Vagina (tissue), 2 donors: ENCODE measurements around the gene MOV10L1. TPM values are rescaled to one million over a fixed set of nuclear protein-coding genes. Genes with fewer than 3 reads are reported as not detected.
"Not testable (repeated sequence)": the region's sequence is repeated elsewhere in the genome, so short reads cannot be mapped to it uniquely, and the experiment has no call there.

Experiments
- DNase-seq, 2 donors: peaks; one replicate each; pipeline ENCODE4 v3.0.0-alpha.2; 2017; ENCODE audit errors: extremely low spot score in 2 of 2
- H3K27ac ChIP-seq: fragments of 200-600 bp; sonication (generic); one replicate; pipeline ENCODE4 v1.5.1; 2019
- H3K27me3 ChIP-seq: fragments of 200-600 bp; sonication (generic); one replicate; pipeline ENCODE4 v1.5.1; 2019
- H3K36me3 ChIP-seq, 2 donors: fragments of 200-600 bp; sonication (generic); one replicate each; pipeline ENCODE4 v1.5.1; 2017 to 2019
- H3K4me1 ChIP-seq: fragments of 200-600 bp; sonication (generic); one replicate; pipeline ENCODE4 v1.5.1; 2019
- H3K4me3 ChIP-seq, 2 donors: fragments of 200-600 bp; sonication (generic); 1 replicate in 1 of 2; 2 replicates in 1 of 2; pipeline ENCODE4 v1.5.1; 2016 to 2019
- H3K9me3 ChIP-seq: fragments of 200-600 bp; sonication (generic); one replicate; pipeline ENCODE4 v1.5.1; 2019
- POLR2A ChIP-seq, 2 donors: fragments of 450-650 bp; IDR thresholded peaks; one replicate each; pipeline ENCODE4 v1.6.1; 2017; ENCODE audit warnings: antibody characterized with exemption in 2 of 2, mild to moderate bottlenecking in 2 of 2, moderate library complexity in 2 of 2
- POLR2AphosphoS5 ChIP-seq, 2 donors: sonication (generic); formaldehyde crosslinking; IDR thresholded peaks; one replicate each; pipeline ENCODE4 v1.9.0; 2017; ENCODE audit warnings: antibody characterized with exemption in 2 of 2, mild to moderate bottlenecking in 2 of 2, low read depth in 1 of 2; ENCODE audit not compliant: insufficient read depth in 1 of 2
- intact Hi-C: fragments of 100-400 bp; cut with DNase I; formaldehyde crosslinking; loops from one replicate; pipeline ENCODE4 v1.15.1; 2023
- total RNA-seq: library from RNA; depleted of rRNA; stranded (reverse); fragments of >200 nt; gene quantifications from one replicate; pipeline ENCODE4 v1.2.3, GENCODE V29; 2016
- TF ChIP-seq, protein P1 (sequence below), 3 experiments: fragments of 450-650 bp in 2 of 3; fragments of 200-600 bp in 1 of 3; sonication (generic) in 1 of 3; IDR thresholded peaks; one replicate each; pipeline ENCODE4 v1.5.1; 2017 to 2019; ENCODE audit warnings: antibody characterized with exemption in 3 of 3, mild to moderate bottlenecking in 2 of 3, moderate library complexity in 2 of 3

The MOV10L1 gene
- total RNA-seq, 1 donor from 2014 or later: 0.98 TPM

DNA sequence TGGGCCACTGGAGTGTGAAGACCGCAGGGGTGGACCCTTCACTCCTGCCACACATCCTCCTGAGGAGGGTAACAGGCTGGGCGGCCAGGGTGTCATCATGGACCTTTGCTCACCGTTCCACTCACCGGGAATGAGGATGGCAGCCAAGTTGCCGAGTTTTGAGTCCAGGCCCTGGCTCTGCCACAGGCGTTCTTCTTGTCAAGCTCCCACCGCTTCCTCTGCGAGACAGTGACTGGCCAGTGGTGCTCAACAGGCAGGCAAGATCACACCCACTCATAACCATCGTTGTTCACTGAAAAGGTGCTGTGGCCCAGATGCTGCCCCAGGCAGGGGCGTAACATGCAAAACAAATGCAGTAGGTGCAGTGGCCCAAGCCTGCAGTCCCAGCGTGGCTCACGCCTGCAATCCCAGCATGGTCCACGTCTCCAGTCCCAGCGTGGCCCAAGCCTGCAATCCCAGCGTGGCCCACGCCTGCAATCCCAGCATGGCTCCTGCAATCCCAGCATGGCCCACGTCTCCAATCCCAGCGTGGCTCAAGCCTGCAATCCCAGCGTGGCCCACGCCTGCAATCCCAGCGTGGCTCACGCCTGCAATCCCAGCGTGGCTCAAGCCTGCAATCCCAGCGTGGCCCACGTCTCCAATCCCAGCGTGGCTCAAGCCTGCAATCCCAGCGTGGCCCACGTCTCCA lies 75.8 kb downstream of the MOV10L1 start:
- H3K27me3 ChIP-seq: no peaks in the 10 kb centered on the region
- no peaks in the 10 kb centered on the region for H3K36me3 ChIP-seq
- no peak overlapping the region for H3K27ac ChIP-seq
- intact Hi-C loops: no loop called here
- no peaks in the 10 kb centered on the region for H3K9me3 ChIP-seq
- H3K4me1 ChIP-seq: peaks cover 8% of the 10 kb centered on the region
- no peak overlapping the region for H3K4me3 ChIP-seq
- DNase-seq: no peak
- TF ChIP-seq, protein P1, sequence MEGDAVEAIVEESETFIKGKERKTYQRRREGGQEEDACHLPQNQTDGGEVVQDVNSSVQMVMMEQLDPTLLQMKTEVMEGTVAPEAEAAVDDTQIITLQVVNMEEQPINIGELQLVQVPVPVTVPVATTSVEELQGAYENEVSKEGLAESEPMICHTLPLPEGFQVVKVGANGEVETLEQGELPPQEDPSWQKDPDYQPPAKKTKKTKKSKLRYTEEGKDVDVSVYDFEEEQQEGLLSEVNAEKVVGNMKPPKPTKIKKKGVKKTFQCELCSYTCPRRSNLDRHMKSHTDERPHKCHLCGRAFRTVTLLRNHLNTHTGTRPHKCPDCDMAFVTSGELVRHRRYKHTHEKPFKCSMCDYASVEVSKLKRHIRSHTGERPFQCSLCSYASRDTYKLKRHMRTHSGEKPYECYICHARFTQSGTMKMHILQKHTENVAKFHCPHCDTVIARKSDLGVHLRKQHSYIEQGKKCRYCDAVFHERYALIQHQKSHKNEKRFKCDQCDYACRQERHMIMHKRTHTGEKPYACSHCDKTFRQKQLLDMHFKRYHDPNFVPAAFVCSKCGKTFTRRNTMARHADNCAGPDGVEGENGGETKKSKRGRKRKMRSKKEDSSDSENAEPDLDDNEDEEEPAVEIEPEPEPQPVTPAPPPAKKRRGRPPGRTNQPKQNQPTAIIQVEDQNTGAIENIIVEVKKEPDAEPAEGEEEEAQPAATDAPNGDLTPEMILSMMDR (IDR thresholded peaks at IDR 0.05): no peak
- no peak for TF ChIP-seq POLR2AphosphoS5 (IDR thresholded peaks at IDR 0.05; ENCODE audit: insufficient read depth in 1 of 2, low read depth in 1 of 2)
- TF ChIP-seq POLR2A (IDR thresholded peaks at IDR 0.05): no peak

DNA sequence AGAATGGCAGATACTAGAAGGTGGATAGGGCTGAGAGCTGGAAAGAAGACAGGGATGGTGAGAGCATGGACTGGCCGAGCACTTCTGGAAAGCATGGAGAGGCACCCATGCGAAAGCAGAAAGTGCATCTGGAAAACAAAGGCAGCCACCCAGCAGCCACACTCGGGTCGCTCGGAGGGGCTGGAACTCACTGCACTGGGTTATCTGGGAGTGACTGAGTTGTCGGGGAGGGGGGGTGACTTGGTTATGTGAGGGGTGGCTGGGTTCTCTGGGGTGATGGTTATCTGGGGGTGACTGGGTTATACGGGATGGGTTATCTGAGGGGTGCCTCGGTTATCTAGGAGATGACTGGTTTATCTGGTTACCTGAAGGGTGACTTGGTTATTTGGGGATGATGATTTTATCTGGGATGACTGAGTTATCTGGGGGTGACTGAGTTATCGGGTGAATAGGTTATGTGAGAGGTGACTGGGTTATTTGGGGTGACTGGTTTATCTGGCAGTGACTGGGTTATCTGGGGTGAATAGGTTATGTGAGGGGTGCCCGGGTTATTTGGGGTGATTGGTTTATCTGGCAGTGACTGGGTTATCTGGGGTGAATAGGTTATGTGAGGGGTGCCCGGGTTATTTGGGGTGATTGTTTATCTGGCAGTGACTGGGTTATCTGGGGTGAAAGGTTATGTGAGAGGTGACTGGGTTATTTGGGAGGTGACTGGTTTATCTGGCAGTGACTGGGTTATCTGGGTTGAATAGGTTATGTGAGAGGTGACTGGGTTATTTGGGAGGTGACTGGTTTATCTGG lies 78.1 kb downstream of the MOV10L1 start:
- DNase-seq: no peak
- no peaks in the 10 kb centered on the region for H3K27me3 ChIP-seq
- intact Hi-C loops: no loop called here

DNA sequence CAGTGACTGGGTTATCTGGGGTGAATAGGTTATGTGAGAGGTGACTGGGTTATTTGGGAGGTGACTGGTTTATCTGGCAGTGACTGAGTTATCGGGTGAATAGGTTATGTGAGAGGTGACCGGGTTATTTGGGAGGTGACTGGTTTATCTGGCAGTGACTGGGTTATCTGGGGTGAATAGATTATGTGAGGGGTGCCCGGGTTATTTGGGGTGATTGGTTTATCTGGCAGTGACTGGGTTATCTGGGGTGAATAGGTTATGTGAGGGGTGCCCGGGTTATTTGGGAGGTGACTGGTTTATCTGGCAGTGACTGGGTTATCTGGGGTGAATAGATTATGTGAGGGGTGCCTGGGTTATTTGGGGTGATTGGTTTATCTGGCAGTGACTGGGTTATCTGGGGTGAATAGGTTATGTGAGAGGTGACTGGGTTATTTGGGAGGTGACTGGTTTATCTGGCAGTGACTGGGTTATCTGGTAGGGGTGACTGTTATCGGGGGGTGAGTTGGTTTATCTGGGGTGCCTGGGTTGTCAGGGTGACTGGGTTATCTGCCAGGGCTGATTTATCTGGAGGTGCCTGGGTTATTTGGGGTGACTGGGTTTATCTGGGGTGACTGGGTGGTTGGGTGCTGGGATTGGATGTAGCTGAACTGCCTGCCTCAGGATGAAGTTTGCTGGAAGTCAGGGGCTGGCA lies 78.8 kb downstream of the MOV10L1 start:
- H3K4me3 ChIP-seq, H3K27me3 ChIP-seq, H3K27ac ChIP-seq, intact Hi-C loops, H3K9me3 ChIP-seq, DNase-seq, H3K36me3 ChIP-seq: not testable (repeated sequence)
- peaks cover 18% of the 10 kb centered on the region for H3K4me1 ChIP-seq

More for the DNA sequence above, 78.1 kb downstream of the MOV10L1 start:
- Histone ChIP-seq H3K4me3 (no peak overlapping the region), H3K27ac (no peak overlapping the region), H3K4me1 (peaks cover 18% of the 10 kb centered on the region), H3K9me3 (no peaks in the 10 kb centered on the region), H3K36me3 (no peaks in the 10 kb centered on the region)
- TF ChIP-seq, protein P1 (IDR thresholded peaks at IDR 0.05): no peak
- TF ChIP-seq POLR2A (IDR thresholded peaks at IDR 0.05): no peak
- no peak for TF ChIP-seq POLR2AphosphoS5 (IDR thresholded peaks at IDR 0.05; ENCODE audit: insufficient read depth in 1 of 2, low read depth in 1 of 2)

DNA sequence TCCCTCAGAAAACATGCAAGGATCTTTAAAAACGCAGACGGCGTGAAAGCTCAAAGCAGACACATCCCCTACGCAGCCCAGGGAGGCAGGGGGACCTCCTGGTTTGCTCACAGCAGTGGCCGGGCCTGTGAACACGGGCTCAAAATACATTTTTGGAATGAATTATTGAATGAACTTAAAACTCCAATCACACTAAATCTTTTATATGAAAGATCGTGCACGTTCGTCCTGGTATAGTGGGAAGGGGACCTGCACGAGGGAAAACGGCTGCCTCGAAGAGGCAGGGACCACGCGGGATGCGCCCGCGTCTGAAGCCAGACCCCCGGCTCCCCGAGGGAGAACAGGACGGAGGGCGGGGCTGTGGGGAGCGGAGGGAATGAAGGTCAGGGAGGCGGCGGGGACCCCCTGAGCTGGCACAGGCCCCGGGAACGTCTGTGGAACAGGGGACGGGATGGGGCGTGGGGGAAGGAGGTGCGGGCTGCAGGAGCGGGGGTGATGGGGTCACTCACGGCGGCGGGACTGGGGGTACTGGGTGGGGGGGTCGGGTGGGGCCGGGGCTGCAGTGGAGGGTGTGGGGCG lies 79.5 kb downstream of the MOV10L1 start:
- H3K4me3 ChIP-seq: peak overlapping the region; percentile 47 to 71
- intact Hi-C loops: no loop called here
- TF ChIP-seq POLR2A (IDR thresholded peaks at IDR 0.05) (no peak), POLR2AphosphoS5 (IDR thresholded peaks at IDR 0.05; ENCODE audit: insufficient read depth in 1 of 2, low read depth in 1 of 2) (no peak)
- TF ChIP-seq, protein P1 (IDR thresholded peaks at IDR 0.05): no peak

DNA sequence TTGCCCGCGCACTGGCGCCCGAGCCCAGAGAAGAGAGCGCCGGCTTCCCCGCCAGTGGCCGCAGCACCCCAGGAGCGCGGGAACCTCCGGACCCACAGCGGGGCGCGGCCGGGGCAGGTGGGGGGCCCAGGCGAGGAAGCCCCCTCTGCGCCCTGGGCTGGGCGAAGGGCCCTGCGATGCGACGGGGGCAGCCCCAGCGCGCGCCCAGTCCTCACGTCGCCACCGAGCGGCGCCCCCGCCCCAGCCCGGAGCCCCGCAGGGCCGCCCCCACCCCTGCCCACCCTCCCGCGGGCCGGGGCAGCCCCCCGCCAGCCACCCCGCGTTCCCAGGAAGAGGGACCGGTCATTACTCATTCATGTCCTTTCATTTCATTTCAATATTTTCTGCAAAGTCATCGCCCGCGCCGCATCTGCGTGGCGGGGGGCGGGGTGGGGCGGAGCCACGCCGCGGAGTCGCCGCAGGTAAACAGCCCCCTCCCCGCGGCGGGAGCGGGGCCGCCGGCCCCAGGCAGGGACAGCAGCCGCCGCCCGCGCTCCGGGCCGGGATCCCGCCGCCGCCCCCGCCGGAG lies 80.1 kb downstream of the MOV10L1 start:
- no peaks in the 10 kb centered on the region for H3K9me3 ChIP-seq

More for the DNA sequence above, 79.5 kb downstream of the MOV10L1 start:
- Histone ChIP-seq H3K27me3 (no peaks in the 10 kb centered on the region), H3K27ac (peak overlapping the region; percentile 27), H3K36me3 (no peaks in the 10 kb centered on the region), H3K9me3 (no peaks in the 10 kb centered on the region), H3K4me1 (peaks cover 18% of the 10 kb centered on the region)
- DNase-seq: no peak

More for the DNA sequence above, 80.1 kb downstream of the MOV10L1 start:
- Histone ChIP-seq H3K4me1 (peaks cover 18% of the 10 kb centered on the region), H3K4me3 (peak overlapping the region; percentile 47 to 71), H3K36me3 (no peaks in the 10 kb centered on the region), H3K27ac (peak overlapping the region; percentile 27), H3K27me3 (no peaks in the 10 kb centered on the region)
- intact Hi-C loops: loop anchor here (5.0 kb wide), 1 partner anchor 958 kb away; no protein-coding TSS in a partner anchor
- no peak for DNase-seq
- TF ChIP-seq, protein P1 (IDR thresholded peaks at IDR 0.05): no peak
- TF ChIP-seq POLR2AphosphoS5 (IDR thresholded peaks at IDR 0.05; ENCODE audit: insufficient read depth in 1 of 2, low read depth in 1 of 2) (no peak), POLR2A (IDR thresholded peaks at IDR 0.05) (no peak)
